AG08396 (cell line): Measurements from ENCODE around the gene KIF1B.
A peak's percentile ranks its signal among the peaks of the same experiment; 100 is the strongest.

Experiments
- DNase-seq: peaks from one replicate; pipeline ENCODE4 v3.0.0; 2012; ENCODE audit warnings: low spot score, mixed read lengths

The KIF1B gene

GRCh38 chr1:10338047-10338446 is 127.7 kb downstream of the KIF1B start:
- peak; percentile 60 for DNase-seq

GRCh38 chr1:10338611-10339010 is 128.2 kb downstream of the KIF1B start:
- no peak for DNase-seq

DNA sequence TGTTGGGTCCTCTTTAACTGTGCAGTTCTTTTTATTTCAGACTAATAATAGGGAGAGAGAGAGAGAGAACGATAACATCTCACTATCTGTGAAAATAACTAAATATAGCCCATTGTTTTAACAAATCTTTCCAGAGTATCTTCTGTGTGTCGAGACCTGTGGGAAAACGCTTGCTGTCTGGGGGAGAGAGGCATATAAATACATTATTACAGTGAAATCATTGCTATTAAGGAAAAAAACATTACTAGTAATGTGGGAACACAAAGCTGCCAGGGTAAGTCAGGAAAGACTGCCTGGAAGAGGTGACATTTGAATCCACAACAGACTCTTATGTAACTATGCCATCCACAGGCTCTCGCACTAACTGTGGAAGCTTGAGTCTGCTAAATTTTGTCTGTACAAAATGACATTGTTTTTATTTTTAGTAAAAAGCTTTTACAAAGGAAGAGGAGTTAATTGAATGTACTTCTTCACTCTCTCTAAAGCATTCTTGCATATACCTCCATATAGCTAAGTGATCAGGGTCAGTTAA is 128.7 kb downstream of the KIF1B start:
- DNase-seq = no peak

DNA sequence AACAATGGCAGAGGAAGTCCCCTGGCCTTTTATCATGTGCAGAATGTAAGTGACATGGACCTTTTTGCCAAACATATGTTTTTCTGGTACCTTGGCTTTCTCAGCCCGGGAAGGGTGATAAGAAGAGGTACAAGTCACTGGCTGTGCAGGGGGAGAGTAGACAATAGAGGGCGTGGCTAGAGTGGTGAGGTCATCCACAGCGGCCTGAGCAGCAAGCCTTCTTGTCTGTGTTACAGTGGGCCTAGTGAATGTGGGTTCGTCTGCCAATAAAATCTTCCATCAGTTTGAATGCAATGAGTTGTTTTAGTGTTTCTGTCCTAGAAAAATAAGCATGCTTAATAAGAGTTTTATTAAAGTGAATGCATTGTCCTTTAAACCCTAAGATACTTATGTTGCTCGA is 129.4 kb downstream of the KIF1B start:
- DNase-seq = peak; percentile 42

DNA sequence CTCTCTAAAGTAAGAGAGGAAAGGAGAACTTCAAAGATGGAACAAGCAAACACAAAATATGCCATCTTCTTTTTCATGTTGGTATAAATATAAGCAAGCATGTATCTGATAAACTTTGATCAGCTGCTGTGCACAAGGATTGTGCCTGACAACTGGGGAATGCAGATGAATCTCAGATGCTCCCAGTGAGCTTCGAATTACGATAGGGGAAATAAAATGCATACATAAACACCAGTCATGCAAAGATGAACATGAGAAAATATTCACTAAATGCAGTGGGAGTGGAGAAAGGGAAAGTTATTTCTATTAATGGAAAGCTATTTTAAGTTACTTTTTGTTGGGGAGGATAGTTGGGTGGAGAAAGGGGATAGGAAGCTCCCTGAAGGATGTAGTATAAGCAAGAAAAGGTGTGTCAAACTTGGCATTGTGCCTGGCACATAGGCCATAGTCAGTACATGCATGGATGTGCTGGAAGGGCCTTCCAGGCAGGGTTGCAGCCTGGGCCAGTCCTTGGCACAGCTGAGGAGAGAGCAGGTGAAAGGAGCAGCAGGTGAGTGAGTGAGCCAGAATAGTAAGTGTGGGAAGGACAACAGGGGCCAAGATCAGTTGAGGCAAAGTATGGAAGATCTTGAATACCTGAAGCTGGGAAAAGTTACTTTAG is 130.7 kb downstream of the KIF1B start:
- no peak for DNase-seq

DNA sequence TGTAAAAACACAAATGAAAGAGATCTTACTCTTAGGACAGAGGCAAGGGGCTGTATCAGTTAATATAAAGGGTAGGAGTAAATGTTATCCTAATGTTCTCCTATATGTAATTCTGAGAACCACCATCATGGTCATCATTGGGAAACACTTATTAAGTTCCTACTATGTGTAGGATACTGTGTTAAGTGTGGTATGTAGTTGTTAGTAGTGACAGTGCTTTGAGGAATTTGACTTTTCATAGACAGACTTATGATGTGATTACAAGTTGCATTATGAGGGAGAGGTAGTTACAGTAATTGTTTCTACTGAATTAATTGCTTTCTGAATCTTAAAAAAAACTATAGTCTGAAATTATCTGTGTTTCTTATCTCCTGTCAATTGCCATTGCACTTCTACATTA is 136.7 kb downstream of the KIF1B start:
- DNase-seq = no peak

DNA sequence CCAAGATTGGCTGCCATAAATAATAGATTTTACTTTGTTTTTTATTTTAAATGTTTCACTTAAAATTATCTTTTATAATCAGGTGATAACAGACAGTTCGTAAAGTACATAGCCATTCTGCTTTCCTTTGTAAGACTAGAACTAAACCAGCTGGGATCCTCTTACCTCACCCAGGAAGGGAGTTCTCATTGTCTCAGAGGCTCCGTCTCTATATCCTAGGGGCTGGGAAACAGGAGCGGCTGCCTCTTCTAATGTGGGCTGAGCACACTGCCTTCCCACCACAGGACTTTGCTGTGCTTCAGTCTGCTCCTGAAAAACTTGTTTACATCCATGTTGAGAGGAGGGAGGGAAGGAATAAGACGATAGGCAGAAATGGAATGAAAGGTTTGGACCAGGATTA is 142.9 kb downstream of the KIF1B start:
- DNase-seq = no peak

GRCh38 chr1:10353693-10354092 is 143.3 kb downstream of the KIF1B start:
- DNase-seq = no peak

DNA sequence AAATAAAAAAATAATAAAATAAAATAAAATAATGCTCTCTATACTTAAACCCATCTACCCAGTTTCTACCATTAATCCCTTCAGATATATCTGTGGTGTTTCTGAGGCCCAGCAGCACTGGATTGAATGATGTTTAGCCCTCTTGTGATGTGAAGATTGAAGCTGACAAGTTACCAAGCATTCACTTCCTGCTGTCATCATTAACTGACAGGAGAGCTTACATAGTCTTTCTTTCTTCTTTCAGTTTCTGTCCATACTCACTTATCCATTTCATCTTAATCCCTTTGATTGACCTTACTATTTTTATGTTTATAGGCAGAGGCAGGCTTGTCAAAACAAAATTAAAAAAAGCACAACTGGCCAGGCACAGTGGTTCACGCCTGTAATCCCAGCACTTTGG is 149.7 kb downstream of the KIF1B start:
- DNase-seq = no peak

GRCh38 chr1:10361515-10361914 is 151.1 kb downstream of the KIF1B start:
- DNase-seq = no peak

GRCh38 chr1:10368194-10368593 is 157.8 kb downstream of the KIF1B start:
- DNase-seq = no peak

DNA sequence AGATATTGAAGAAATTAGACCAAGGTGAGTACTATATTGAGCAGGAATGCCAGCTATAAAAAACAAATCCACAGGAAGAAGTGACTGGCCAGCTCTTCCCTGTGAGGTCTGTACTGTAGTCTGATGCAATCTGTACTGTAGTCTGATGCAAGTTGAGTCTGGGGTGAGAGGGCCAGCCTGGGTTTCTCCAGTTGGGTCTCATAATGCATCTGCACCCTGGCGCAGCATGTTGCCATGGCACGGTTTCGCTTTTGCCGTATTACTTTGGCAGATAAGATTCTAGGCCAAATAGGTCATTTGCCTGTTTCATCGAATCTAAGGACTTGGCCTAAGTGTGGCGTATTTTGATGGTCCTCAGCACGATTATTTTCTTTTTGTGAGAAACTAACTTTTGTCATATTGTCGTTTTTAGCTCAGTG is 164.1 kb downstream of the KIF1B start:
- no peak for DNase-seq

- DNase-seq = peak; percentile 74
These were observed 167.1 kb downstream of the KIF1B start for GRCh38 chr1:10377365-10378029.

GRCh38 chr1:10378081-10378841 is 167.9 kb downstream of the KIF1B start:
- no peak for DNase-seq

- DNase-seq = no peak
These were observed 168.8 kb downstream of the KIF1B start for GRCh38 chr1:10379101-10379620.

- no peak for DNase-seq
These were observed 169.3 kb downstream of the KIF1B start for GRCh38 chr1:10379676-10380075.

GRCh38 chr1:10380594-10381275 is 170.4 kb downstream of the KIF1B start:
- DNase-seq = peak; percentile 87

GRCh38 chr1:10383630-10384029 is 173.3 kb downstream of the KIF1B start:
- no peak for DNase-seq

DNA sequence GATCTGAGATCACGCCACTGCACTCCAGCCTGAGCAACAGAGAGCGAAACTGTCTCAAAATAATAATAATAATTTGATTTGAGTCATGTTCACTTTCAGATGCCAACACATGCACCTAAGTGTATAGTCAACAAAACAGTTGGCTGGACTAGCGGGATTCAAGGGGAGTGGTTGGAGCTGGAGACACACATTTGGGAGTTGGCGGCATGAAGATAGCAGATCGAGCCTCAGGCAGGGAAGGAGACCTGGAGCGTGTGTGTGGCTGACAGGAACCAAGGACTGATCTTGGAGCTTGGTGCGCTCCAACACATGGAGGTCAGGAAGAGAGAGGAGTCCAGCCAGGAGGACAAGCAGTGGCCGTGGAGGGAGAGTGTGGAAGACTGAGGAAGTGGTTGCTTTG is 173.8 kb downstream of the KIF1B start:
- DNase-seq = no peak

- no peak for DNase-seq
These were observed 176.6 kb downstream of the KIF1B start for GRCh38 chr1:10386761-10387676.
